Measurements from ENCODE around the gene HUS1. TPM values are rescaled to one million over a fixed set of nuclear protein-coding genes. Genes with fewer than 3 reads are reported as not detected.

HUS1 gene
- total and polyA plus RNA-seq, 12 donors: 9.6 to 35.9 (median 28.0) TPM

DNA sequence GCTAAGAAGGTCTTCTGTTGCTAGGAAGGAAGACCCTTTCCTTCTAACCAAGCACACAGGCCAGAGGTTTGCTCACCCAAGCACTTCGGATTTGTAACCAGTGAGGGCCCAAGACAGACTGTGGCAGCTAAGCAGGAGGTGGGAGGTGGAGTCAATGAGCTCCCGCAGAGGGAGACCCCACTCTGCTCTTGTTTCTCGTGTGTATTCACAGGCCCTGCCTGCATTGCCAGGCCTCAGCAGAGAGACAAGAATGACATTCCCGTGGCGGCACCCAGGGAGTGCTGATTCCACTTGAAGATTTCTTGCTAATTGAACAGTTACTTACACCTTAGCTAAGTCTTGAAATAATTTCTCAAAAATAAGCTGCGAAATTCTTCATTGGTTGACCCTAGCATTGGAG, 44.6 kb downstream of the HUS1 start:
- H3K9me3 ChIP-seq: no peaks in the 10 kb centered on the region
- H3K36me3 ChIP-seq: peaks cover 0 to 43% (median 0%) of the 10 kb centered on the region in 9 donors
- TF ChIP-seq, protein P1, sequence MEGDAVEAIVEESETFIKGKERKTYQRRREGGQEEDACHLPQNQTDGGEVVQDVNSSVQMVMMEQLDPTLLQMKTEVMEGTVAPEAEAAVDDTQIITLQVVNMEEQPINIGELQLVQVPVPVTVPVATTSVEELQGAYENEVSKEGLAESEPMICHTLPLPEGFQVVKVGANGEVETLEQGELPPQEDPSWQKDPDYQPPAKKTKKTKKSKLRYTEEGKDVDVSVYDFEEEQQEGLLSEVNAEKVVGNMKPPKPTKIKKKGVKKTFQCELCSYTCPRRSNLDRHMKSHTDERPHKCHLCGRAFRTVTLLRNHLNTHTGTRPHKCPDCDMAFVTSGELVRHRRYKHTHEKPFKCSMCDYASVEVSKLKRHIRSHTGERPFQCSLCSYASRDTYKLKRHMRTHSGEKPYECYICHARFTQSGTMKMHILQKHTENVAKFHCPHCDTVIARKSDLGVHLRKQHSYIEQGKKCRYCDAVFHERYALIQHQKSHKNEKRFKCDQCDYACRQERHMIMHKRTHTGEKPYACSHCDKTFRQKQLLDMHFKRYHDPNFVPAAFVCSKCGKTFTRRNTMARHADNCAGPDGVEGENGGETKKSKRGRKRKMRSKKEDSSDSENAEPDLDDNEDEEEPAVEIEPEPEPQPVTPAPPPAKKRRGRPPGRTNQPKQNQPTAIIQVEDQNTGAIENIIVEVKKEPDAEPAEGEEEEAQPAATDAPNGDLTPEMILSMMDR (IDR thresholded peaks at IDR 0.05): no peak
- DNase-seq: no peak
- no peaks in the 10 kb centered on the region for H3K27me3 ChIP-seq
- intact Hi-C loops (cut with DNase I): no loop called here
- peaks cover 3 to 48% (median 20%) of the 10 kb centered on the region in 9 donors for H3K4me1 ChIP-seq
- no peak overlapping the region for H3K4me3 ChIP-seq
- no peak overlapping the region for H3K27ac ChIP-seq
- no peak for ATAC-seq
- 84 to 85% methylated on average over 6 of the region's 6 CpGs for WGBS, 2 donors

DNA sequence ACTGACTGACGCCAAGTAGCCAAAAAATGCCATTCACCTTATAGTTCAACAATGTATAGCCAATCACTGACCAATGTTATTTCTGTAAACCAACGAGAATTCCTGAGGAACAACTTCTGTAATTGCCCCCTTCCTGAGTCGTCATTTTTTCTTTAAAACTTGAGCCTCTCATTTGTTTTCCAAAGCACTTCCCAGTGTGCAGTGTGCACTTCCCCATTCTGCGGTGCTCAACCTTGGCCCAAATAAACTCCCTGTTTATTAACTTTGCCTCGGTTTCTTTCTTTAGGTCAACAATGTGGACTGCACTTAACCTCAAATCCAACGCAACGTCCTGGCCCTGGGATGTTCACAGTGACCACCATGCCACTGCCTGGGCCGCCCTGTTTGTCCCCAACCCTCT, 46.2 kb downstream of the HUS1 start:
- Histone ChIP-seq H3K9me3 (no peaks in the 10 kb centered on the region), H3K27ac (no peak overlapping the region), H3K27me3 (no peaks in the 10 kb centered on the region), H3K4me3 (no peak overlapping the region), H3K36me3 (peaks cover 0 to 55% (median 0%) of the 10 kb centered on the region in 9 donors), H3K4me1 (peaks cover 0 to 35% (median 10%) of the 10 kb centered on the region in 9 donors)
- intact Hi-C loops (cut with DNase I): no loop called here
- DNase-seq (no peak), ATAC-seq (no peak)
- TF ChIP-seq, protein P1 (IDR thresholded peaks at IDR 0.05): no peak
- 90 to 91% methylated on average over 8 of the region's 8 CpGs for WGBS, 2 donors

DNA sequence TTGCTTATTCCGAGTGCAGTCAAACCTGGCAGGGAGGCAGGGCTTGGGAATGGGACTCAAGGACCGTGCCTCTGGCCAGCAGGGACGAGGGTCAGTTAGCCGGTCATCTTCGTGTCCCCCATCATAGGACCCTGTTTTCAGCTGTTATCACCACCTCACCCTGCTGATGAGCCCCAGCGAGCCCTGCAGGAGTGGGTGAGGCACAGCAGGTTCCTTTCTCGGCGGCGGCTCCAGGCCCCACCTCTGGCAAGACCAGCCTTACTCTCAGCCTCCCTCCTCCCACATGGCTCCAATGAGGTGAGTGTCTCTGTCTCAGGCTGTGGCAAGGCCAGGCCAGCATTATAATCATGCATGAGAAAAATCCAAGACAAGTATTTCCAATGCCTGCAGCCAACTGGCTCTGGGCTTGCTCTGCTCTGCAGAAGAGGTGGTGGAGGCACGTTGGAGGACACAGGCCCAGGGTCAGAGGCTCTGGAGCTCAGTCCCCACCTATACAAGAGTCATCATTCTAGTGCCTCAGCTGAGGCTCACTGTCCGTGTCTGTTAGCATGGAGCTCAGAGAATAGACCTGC, 46.9 kb downstream of the HUS1 start:
- Histone ChIP-seq H3K9me3 (no peaks in the 10 kb centered on the region), H3K27me3 (no peaks in the 10 kb centered on the region), H3K4me3 (no peak overlapping the region), H3K36me3 (peaks cover 0 to 59% (median 0%) of the 10 kb centered on the region in 9 donors), H3K4me1 (peaks cover 0 to 28% (median 10%) of the 10 kb centered on the region in 9 donors), H3K27ac (peak overlapping the region in 2 of 10 donors; percentile 29 to 48)
- intact Hi-C loops (cut with DNase I): no loop called here
- TF ChIP-seq, protein P1 (IDR thresholded peaks at IDR 0.05): no peak
- ATAC-seq: peak; percentile 7 to 65 (median 44)
- WGBS, 2 donors: 82 to 87% methylated on average over 11 of the region's 11 CpGs
- no peak for DNase-seq

DNA sequence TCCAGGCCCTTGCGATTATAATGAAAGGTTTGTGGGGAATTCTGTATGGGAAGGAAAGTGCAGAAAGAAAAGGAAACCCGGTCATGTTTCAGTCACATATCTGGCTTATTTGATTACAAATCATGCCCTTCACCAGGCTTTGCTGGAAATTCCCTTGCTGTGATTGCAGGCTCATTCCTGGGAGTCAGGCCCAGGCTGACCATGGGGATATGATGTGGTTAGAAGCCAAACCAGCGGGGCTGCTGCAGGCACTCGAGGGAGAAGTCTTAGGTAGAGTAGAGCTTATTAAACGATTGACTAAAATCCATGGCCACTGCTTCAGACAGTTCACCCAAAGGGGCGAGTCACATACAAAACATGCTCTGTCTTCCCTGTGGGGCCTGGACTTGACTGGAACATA, 47.4 kb downstream of the HUS1 start:
- intact Hi-C loops (cut with DNase I): no loop called here

More for the DNA sequence above, 47.4 kb downstream of the HUS1 start:
- ATAC-seq: peak in 3 of 8 donors; percentile 48 to 55 (median 53)
- Histone ChIP-seq H3K36me3 (peaks cover 0 to 61% (median 0%) of the 10 kb centered on the region in 9 donors), H3K4me1 (peaks cover 0 to 24% (median 10%) of the 10 kb centered on the region in 9 donors), H3K27me3 (no peaks in the 10 kb centered on the region), H3K27ac (peak overlapping the region in 3 of 10 donors; percentile 7 to 48 (median 29)), H3K4me3 (no peak overlapping the region), H3K9me3 (no peaks in the 10 kb centered on the region)
- TF ChIP-seq, protein P1 (IDR thresholded peaks at IDR 0.05): no peak
- 62 to 70% methylated on average over 6 of the region's 6 CpGs for WGBS, 2 donors
- DNase-seq: no peak
